Stimulated activated CD8-positive, alpha-beta memory T cell treated with anti-CD3 and anti-CD28 coated beads, Interleukin-7, amount 100 ng/mL, for 4 hours (primary cell): ENCODE data around the gene ELAC1.
"Not testable (repeated sequence)": the region's sequence is repeated elsewhere in the genome, so short reads cannot be mapped to it uniquely, and the experiment has no call there.

Experiments
- DNase-seq, 2 donors: peaks; one replicate each; pipeline ENCODE4 v3.0.0-alpha.2; 2020; ENCODE audit warnings: low read depth in 2 of 2

ELAC1 gene, protein sequence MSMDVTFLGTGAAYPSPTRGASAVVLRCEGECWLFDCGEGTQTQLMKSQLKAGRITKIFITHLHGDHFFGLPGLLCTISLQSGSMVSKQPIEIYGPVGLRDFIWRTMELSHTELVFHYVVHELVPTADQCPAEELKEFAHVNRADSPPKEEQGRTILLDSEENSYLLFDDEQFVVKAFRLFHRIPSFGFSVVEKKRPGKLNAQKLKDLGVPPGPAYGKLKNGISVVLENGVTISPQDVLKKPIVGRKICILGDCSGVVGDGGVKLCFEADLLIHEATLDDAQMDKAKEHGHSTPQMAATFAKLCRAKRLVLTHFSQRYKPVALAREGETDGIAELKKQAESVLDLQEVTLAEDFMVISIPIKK

DNA sequence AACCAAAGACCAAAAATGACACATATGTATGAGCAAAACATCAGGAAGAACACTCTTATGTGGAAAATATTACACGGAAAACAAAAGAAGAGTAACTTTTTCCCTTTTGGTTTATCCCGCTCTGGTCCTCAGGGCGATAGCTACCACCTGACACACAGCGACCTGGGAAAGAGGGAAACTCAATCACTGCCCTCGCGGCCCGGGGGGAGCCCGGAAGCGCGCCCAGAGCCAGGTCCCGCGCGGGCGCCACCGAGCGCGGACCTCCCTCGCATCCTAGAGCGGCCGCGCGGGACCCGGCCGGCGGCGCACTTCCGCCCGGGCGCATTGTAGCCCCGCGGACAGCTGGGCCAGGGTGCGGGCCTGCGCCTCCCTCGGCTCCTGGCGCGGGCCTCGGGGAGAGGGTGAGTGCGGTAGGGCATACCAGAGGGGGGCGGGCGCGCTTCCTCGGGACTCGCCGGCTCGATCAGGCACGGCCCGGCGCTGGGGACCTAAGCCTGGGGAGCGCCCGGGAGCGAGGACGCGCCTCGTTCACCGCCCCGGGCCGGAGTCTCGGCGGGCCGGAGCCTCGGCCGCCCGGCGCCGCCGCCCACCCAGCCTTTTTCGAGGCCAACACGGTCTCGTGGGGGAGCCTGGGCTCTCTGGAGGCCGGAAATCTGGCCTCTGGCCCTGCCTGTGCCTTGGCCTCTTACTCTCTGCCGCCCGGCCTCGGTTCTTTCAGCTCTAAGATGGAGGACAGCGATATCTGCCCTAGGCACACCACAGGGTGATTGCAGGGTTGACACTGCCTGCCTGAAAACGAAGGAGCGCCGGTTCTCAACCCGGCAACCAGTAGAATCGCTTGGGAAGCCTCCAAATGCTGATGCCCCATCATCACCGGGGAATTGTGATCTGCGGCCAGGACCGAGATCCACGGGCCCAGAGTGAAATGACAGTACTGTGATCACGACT is at the start of gene ELAC1:
Gene ELAC1, plus strand, starts transcription at position 327 of the 948 bp plus-strand sequence. CDS start 6,365 bp downstream, outside the sequence.
- peak; percentile 24 to 60 for DNase-seq

DNA sequence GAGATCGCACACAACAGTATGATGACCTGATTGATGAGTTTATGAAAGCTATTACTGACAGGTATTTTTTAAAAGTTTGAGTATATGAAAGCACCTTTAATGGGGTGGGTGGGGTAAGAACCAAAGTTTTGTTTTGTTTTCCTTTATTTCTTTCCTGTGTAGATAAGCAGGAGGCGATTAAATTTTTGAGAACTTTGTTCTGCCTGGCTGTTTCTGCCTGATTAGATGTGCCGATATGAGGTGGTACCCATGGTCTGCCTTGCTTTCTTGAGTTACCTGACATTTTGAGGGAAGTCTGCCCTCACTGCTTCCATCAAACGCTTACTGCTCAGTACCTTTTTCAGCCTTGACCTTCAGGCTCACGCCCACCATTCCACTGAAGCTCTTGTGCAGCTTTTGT is 49.7 kb upstream of the ELAC1 start:
- DNase-seq = no peak

GRCh38 chr18:50924372-50924771 is 43.5 kb upstream of the ELAC1 start:
- no peak for DNase-seq

DNA sequence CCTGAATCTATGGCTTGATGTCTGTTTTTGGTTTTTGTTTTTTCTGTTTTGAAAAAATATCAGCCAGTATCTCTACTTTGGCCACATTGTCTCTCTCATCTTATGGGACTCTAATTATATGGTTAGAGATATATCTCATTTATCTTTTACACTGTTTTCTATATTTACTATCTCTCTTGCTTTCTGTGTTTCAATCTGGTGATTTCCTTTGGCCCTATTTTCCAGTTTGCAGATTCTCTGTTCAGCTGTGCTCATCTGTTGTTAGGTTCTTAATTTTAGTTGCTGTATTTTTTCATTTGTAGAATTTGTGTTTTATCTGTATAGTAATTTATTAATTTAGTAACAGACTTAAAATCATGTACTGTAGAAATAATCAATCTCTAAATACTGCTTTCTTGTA is 41.3 kb upstream of the ELAC1 start:
- no peak for DNase-seq

- DNase-seq = no peak
Observed at GRCh38 chr18:50928551-50928950, 39.3 kb upstream of the ELAC1 start.

DNA sequence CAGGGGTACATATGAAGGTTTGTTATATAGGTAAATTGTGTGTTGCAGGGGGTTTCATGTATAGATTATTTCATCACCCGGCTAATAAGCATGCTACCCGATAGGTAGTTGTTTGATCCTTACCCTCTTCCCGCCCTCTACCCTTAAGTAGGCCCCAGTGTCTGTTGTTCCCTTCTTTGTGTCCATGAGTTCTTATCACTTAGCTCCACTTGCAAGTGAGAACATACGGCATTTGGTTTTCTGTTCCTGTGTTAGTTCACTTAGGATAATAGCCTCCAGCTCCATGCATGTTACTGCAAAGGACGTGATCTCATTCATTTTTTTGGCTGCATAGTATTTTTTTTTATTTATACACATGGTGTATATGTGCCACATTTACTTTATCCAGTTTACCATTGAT is 34.2 kb upstream of the ELAC1 start:
- DNase-seq = no peak

GRCh38 chr18:50934545-50935211 is 33.2 kb upstream of the ELAC1 start:
- no peak for DNase-seq

DNA sequence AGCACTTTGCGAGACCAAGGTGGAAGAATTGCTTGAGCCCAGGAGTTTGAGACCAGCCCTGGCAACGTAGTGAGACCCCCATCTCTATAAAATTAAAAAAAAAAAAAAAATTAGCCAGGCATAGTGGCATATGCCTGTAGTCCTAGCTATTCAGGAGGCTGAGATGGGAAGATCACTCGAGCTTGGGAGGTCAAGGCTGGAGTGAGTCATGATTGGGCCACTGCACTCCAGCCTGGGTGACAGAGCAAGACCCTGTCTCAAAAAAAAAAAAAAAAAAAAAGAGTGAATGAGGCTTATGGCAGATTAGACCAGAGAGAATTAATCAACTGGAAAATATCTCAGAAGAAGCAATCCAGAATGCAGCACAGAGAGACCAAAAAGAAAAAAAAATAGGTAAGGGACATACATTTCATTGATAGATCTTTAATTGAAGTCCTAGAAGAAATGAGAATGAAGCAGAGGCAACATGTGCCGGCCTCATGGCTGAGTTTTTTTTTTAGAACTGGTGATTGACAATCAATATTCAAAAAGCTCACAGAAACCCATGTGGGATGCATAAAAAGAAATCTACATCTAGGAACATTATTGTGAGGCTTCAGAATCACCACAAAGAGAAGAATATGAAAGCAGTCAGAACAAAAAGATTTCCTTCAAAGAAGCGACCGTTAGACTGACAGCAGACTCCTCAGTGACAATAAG is 32.2 kb upstream of the ELAC1 start:
- no peak for DNase-seq

- no peak for DNase-seq
Observed at GRCh38 chr18:50937183-50937582, 30.7 kb upstream of the ELAC1 start.

DNA sequence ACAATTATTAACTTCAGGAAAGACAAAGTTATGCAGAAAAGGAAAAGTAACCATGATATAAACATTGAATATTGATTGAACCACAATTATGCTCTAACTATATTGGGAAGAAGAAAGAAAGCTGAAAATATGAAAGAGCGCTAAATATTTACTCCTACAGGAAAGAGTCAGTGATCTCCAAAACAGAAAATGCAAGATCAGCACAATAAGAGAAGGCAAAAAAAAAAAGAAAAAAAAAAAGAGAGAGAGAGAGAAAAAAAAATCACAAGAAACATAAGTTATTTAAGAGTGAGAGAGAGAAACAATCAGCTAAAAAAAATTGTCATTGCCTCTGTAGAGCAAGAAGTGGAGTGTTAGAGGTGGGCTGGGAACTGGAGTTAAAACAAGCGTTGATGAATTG is 28.9 kb upstream of the ELAC1 start:
- DNase-seq = no peak

- DNase-seq = no peak
Observed at GRCh38 chr18:50944245-50944932, 23.5 kb upstream of the ELAC1 start.

DNA sequence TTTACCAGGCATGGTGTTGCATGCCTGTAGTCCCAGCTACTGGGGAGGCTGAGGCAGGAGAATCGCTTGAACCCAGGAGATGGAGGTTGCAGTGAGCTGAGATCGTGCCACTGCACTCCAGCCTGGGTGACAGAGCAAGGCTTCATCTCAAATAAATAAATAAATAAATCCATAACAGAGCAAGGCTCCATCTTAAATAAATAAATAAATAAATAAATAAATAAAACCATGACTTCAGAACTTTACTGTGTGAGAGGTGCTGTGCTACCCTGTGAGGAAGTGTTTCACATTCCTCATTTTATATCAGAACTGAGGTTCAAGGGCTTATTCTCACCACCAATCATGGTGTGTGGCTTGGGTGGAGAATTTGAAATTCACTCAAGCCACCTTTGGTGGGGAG is 21.9 kb upstream of the ELAC1 start:
- not testable (repeated sequence) for DNase-seq

DNA sequence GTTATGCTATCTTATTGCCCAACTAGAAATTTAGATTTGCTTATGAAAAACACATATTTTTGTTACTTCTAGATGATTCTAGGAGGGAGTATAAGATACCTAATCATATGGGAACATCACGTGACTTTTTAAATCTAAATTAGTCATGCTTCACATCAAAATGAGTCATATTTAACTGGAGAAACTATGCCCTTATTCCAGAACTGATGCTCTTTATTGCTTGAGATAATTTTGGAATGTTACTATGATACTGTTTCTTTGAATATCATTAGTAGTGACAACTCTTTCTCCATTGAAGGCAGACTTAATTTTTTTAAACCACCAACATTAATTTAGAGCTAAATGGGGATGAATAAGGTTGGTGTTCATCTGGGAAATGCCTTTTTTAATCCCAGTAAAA is 19.9 kb upstream of the ELAC1 start:
- no peak for DNase-seq

DNA sequence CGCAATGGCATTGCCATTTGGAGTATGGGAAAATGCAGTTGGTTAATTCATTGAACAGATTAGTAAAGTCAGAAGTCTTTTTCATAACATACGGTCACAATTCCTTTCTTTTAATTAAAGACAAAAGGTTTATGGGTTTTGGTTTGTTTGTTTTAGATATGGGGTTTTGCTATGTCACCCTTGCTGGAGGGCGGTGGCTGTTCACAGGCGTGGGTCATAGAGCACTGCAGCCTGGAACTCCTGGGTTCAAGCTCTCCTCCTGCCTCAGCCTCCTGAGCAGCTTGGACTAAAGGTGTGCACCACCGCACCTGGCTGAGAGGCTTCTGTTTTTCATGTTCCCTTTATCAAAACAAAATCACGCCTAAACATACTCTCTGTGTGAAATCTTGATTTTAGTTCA is 18.7 kb upstream of the ELAC1 start:
- DNase-seq = no peak

- no peak for DNase-seq
Observed at GRCh38 chr18:50950626-50951025, 17.2 kb upstream of the ELAC1 start.

DNA sequence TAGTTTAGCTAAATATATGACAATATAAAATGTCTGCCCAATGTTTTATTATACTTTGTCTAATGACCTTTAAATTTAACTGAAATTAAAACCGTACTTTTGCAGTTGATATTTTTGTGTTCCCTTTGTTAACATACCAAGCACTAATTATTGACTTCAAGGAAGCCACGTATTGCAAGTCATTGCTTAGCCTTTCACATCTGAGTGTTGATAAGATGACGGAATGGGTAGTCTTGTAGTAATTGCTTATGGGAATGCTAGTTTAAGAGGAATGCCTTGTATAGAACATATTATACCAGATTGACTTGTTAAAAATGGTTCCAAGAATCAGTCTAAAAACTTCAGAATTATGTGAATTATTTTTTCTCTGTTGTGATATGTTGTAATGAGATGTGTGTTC is 14.0 kb upstream of the ELAC1 start:
- DNase-seq = no peak

GRCh38 chr18:50955253-50955652 is 12.6 kb upstream of the ELAC1 start:
- DNase-seq = no peak

GRCh38 chr18:50956116-50956515 is 11.7 kb upstream of the ELAC1 start:
- DNase-seq = no peak

DNA sequence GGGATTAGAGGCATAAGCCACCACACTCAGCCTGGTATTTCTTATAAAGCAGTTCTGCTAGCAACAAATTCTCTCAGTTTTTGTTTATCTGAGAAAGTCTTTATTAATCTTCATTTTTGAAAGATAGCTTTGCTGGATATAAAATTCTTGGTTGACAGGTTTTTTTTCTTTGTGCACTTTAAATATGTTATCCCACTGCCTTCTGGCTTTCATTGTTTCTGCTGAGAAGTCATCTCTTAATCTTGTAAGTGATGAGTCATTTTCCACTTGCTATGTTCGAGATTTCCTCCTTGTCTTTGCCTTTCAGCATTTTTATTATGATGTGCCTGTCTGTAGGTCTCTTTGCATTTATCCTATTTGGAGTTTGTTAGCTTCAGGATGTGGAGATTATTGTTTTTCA is 5.9 kb upstream of the ELAC1 start:
- DNase-seq = no peak

DNA sequence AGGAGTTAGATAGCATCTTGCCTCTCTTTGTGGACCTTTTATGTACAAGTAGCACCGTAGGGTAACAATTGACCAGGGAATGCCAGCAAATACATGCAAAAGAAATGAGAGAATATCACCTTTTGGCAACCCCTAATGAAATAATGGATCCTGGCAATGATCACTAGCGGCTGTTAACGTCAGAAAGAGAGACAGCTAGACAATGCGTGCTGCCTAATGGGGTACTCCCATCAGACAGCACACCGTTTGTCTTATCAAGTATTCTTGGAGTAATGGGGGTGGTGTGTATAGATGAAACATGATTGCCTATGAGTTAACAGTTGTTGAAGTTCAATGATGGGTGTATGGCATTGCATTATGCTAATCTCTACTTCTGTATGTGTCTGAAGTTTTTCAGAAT is 1.6 kb downstream of the ELAC1 start:
- no peak for DNase-seq

GRCh38 chr18:50970006-50970405 is 2.2 kb downstream of the ELAC1 start:
- DNase-seq = no peak
